SU-DHL-6 (cell line): ENCODE measurements around the gene ANKRD30B.
"Not testable (repeated sequence)": the region's sequence is repeated elsewhere in the genome, so short reads cannot be mapped to it uniquely, and the experiment has no call there.

ENCODE experiments used
- EZH2phosphoT487 ChIP-seq: fragments of 200-600 bp; sonication (generic), shearing (Covaris generic); conservative IDR thresholded peaks from 2 replicates; pipeline ENCODE4 v1.6.1; 2018; ENCODE audit warnings: mild to moderate bottlenecking, antibody characterized with exemption, low read length, moderate library complexity, mixed read lengths
- TF ChIP-seq, protein P1 (sequence below): fragments of 200-600 bp; sonication (generic); IDR thresholded peaks from one replicate; pipeline ENCODE4 v1.5.1; 2017; ENCODE audit warnings: antibody characterized with exemption, mild to moderate bottlenecking, low read length, moderate library complexity; ENCODE audit not compliant: insufficient read depth, poor library complexity, severe bottlenecking

DNA sequence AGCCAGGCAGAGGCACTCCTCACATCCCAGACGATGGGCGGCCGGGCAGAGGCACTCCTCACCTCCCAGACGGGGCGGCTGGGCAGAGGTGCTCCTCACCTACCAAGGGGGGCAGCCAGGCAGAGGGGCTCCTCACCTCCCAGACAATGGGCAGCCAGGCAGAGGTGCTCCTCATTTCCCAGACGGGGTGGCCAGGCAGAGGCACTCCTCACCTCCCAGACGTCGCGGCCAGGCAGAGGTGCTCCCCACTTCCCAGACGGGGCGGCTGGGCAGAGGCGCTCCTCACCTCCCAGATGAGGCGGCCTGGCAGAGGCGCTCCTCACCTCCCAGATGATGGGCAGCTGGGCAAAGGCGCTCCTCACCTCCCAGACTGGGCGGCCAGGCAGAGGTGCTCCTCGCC, 107.7 kb downstream of the ANKRD30B start:
- TF ChIP-seq, protein P1, sequence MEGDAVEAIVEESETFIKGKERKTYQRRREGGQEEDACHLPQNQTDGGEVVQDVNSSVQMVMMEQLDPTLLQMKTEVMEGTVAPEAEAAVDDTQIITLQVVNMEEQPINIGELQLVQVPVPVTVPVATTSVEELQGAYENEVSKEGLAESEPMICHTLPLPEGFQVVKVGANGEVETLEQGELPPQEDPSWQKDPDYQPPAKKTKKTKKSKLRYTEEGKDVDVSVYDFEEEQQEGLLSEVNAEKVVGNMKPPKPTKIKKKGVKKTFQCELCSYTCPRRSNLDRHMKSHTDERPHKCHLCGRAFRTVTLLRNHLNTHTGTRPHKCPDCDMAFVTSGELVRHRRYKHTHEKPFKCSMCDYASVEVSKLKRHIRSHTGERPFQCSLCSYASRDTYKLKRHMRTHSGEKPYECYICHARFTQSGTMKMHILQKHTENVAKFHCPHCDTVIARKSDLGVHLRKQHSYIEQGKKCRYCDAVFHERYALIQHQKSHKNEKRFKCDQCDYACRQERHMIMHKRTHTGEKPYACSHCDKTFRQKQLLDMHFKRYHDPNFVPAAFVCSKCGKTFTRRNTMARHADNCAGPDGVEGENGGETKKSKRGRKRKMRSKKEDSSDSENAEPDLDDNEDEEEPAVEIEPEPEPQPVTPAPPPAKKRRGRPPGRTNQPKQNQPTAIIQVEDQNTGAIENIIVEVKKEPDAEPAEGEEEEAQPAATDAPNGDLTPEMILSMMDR: not testable (repeated sequence)
- TF ChIP-seq EZH2phosphoT487: not testable (repeated sequence)
